ENCODE data around the gene LIN9. TPM values are rescaled to one million over a fixed set of nuclear protein-coding genes. Genes with fewer than 3 reads are reported as not detected.

The LIN9 gene
- total RNA-seq (10 to 100 TPM; 10.0 to 10.7 TPM), polyA plus RNA-seq (3.5 TPM)

- ChIA-PET CTCF (interaction anchor here (1.1 to 1.4 kb wide), 5 partner anchors 14 to 185 kb away, joined by 3 to 8 read pairs (median 4); partner anchors contain the start of gene PARP1), POLR2A (no interaction called here)
- Mint-ChIP-seq H3K36me3 (peaks cover 0 to 7% (median 0%) of the 10 kb centered on the region in 3 donors), H3K4me1 (peaks cover 5 to 21% (median 19%) of the 10 kb centered on the region in 3 donors), H3K9me3 (no peaks in the 10 kb centered on the region), H3K27me3 (peaks cover 2 to 11% of the 10 kb centered on the region in 2 donors), H3K27ac (peak within 1 kb of the TSS in 7 of 8 donors; percentile 74 to 92 (median 87)), H3K4me3 (peak within 1 kb of the TSS; percentile 90 to 98 (median 93))
- Histone ChIP-seq H3K4me1 (ENCODE audit: insufficient read depth, low read length) (peaks cover 5% of the 10 kb centered on the region), H3K36me3 (ENCODE audit: insufficient read depth, low read length) (no peaks in the 10 kb centered on the region), H3K9me3 (ENCODE audit: low read length) (no peaks in the 10 kb centered on the region), H3K27ac (ENCODE audit: low read depth, low read length) (peak within 1 kb of the TSS; percentile 82), H3K4me3 (ENCODE audit: low read length) (peak within 1 kb of the TSS; percentile 92), H3K27me3 (ENCODE audit: insufficient read depth, low read length, poor library complexity, severe bottlenecking) (no peaks in the 10 kb centered on the region)
- peak; percentile 82 to 92 (median 87) for DNase-seq
Measured at GRCh38 chr1:226308723-226309397, at the start of gene LIN9. Gene LIN9 (minus strand): TSS chr1:226309164. CDS start chr1:226309139, 25 bp downstream.

GRCh38 chr1:226357416-226357815, 48.5 kb upstream of the LIN9 start:
- Mint-ChIP-seq H3K4me3 (no peak overlapping the region), H3K9me3 (no peaks in the 10 kb centered on the region), H3K36me3 (peaks cover 3 to 66% (median 14%) of the 10 kb centered on the region in 3 donors), H3K27me3 (no peaks in the 10 kb centered on the region), H3K4me1 (no peaks in the 10 kb centered on the region), H3K27ac (peak overlapping the region in 4 of 8 donors; percentile 32 to 91 (median 47))
- no peak for DNase-seq
- Histone ChIP-seq H3K9me3 (ENCODE audit: low read length) (no peaks in the 10 kb centered on the region), H3K4me1 (ENCODE audit: insufficient read depth, low read length) (no peaks in the 10 kb centered on the region), H3K27me3 (ENCODE audit: insufficient read depth, low read length, poor library complexity, severe bottlenecking) (no peaks in the 10 kb centered on the region), H3K4me3 (ENCODE audit: low read length) (no peak overlapping the region), H3K27ac (ENCODE audit: low read depth, low read length) (no peak overlapping the region), H3K36me3 (ENCODE audit: insufficient read depth, low read length) (peaks cover 14% of the 10 kb centered on the region)
- CTCF ChIA-PET: no interaction called here
- POLR2A ChIA-PET: no interaction called here

GRCh38 chr1:226355669-226356551, 46.9 kb upstream of the LIN9 start:
- Mint-ChIP-seq H3K4me3 (no peak overlapping the region), H3K4me1 (no peaks in the 10 kb centered on the region), H3K27ac (peak overlapping the region in 1 of 8 donors; percentile 35), H3K27me3 (no peaks in the 10 kb centered on the region), H3K36me3 (peaks cover 3 to 51% (median 7%) of the 10 kb centered on the region in 3 donors), H3K9me3 (no peaks in the 10 kb centered on the region)
- Histone ChIP-seq H3K36me3 (ENCODE audit: insufficient read depth, low read length) (peaks cover 4% of the 10 kb centered on the region), H3K27ac (ENCODE audit: low read depth, low read length) (no peak overlapping the region), H3K27me3 (ENCODE audit: insufficient read depth, low read length, poor library complexity, severe bottlenecking) (no peaks in the 10 kb centered on the region), H3K4me3 (ENCODE audit: low read length) (no peak overlapping the region), H3K9me3 (ENCODE audit: low read length) (no peaks in the 10 kb centered on the region), H3K4me1 (ENCODE audit: insufficient read depth, low read length) (no peaks in the 10 kb centered on the region)
- no peak for DNase-seq
- CTCF ChIA-PET: no interaction called here
- POLR2A ChIA-PET: no interaction called here

- no peaks in the 10 kb centered on the region for H3K9me3 ChIP-seq (ENCODE audit: low read length)
- H3K4me3 Mint-ChIP-seq: no peak overlapping the region
- H3K4me1 Mint-ChIP-seq: no peaks in the 10 kb centered on the region
- POLR2A ChIA-PET: no interaction called here
- no peak overlapping the region for H3K27ac ChIP-seq (ENCODE audit: low read depth, low read length)
- H3K4me3 ChIP-seq (ENCODE audit: low read length): no peak overlapping the region
- no peak for DNase-seq
- CTCF ChIA-PET: no interaction called here
- peaks cover 4% of the 10 kb centered on the region for H3K36me3 ChIP-seq (ENCODE audit: insufficient read depth, low read length)
- no peaks in the 10 kb centered on the region for H3K9me3 Mint-ChIP-seq
- no peaks in the 10 kb centered on the region for H3K27me3 ChIP-seq (ENCODE audit: insufficient read depth, low read length, poor library complexity, severe bottlenecking)
- no peaks in the 10 kb centered on the region for H3K27me3 Mint-ChIP-seq
- H3K36me3 Mint-ChIP-seq: peaks cover 2 to 43% (median 3%) of the 10 kb centered on the region in 3 donors
- no peaks in the 10 kb centered on the region for H3K4me1 ChIP-seq (ENCODE audit: insufficient read depth, low read length)
- peak overlapping the region in 1 of 8 donors; percentile 81 for H3K27ac Mint-ChIP-seq
Measured at GRCh38 chr1:226355016-226355415, 46.1 kb upstream of the LIN9 start.

- Mint-ChIP-seq H3K9me3 (no peaks in the 10 kb centered on the region), H3K27ac (peak overlapping the region in 2 of 8 donors; percentile 38 to 69), H3K36me3 (peaks cover 0 to 32% (median under 1%) of the 10 kb centered on the region in 3 donors), H3K27me3 (no peaks in the 10 kb centered on the region), H3K4me3 (no peak overlapping the region), H3K4me1 (no peaks in the 10 kb centered on the region)
- peaks cover 4% of the 10 kb centered on the region for H3K36me3 ChIP-seq (ENCODE audit: insufficient read depth, low read length)
- POLR2A ChIA-PET: interaction anchor here (0.6 kb wide), 1 partner anchor 75 kb away, joined by 6 read pairs; no protein-coding TSS in a partner anchor
- no peak for DNase-seq
- no peaks in the 10 kb centered on the region for H3K27me3 ChIP-seq (ENCODE audit: insufficient read depth, low read length, poor library complexity, severe bottlenecking)
- CTCF ChIA-PET: no interaction called here
- H3K9me3 ChIP-seq (ENCODE audit: low read length): no peaks in the 10 kb centered on the region
- no peaks in the 10 kb centered on the region for H3K4me1 ChIP-seq (ENCODE audit: insufficient read depth, low read length)
- no peak overlapping the region for H3K4me3 ChIP-seq (ENCODE audit: low read length)
- no peak overlapping the region for H3K27ac ChIP-seq (ENCODE audit: low read depth, low read length)
Measured at GRCh38 chr1:226353698-226354525, 44.9 kb upstream of the LIN9 start.

- DNase-seq: no peak
- no peak overlapping the region for H3K27ac Mint-ChIP-seq
- H3K4me3 ChIP-seq (ENCODE audit: low read length): no peak overlapping the region
- no peaks in the 10 kb centered on the region for H3K36me3 ChIP-seq (ENCODE audit: insufficient read depth, low read length)
- ChIA-PET POLR2A (no interaction called here), CTCF (no interaction called here)
- H3K9me3 ChIP-seq (ENCODE audit: low read length): no peaks in the 10 kb centered on the region
- H3K27ac ChIP-seq (ENCODE audit: low read depth, low read length): no peak overlapping the region
- H3K27me3 Mint-ChIP-seq: no peaks in the 10 kb centered on the region
- peaks cover 0 to 12% (median 0%) of the 10 kb centered on the region in 3 donors for H3K36me3 Mint-ChIP-seq
- H3K4me1 ChIP-seq (ENCODE audit: insufficient read depth, low read length): no peaks in the 10 kb centered on the region
- no peaks in the 10 kb centered on the region for H3K27me3 ChIP-seq (ENCODE audit: insufficient read depth, low read length, poor library complexity, severe bottlenecking)
- H3K4me1 Mint-ChIP-seq: no peaks in the 10 kb centered on the region
- no peak overlapping the region for H3K4me3 Mint-ChIP-seq
- H3K9me3 Mint-ChIP-seq: no peaks in the 10 kb centered on the region
Measured at GRCh38 chr1:226351709-226352108, 42.7 kb upstream of the LIN9 start.

GRCh38 chr1:226350519-226350865, 41.5 kb upstream of the LIN9 start:
- Mint-ChIP-seq H3K27me3 (no peaks in the 10 kb centered on the region), H3K36me3 (peaks cover 0 to 3% (median 0%) of the 10 kb centered on the region in 3 donors), H3K4me3 (no peak overlapping the region), H3K9me3 (no peaks in the 10 kb centered on the region), H3K4me1 (no peaks in the 10 kb centered on the region), H3K27ac (no peak overlapping the region)
- no peak for DNase-seq
- ChIA-PET POLR2A (interaction anchor here (0.6 kb wide), 1 partner anchor 1744 kb away, joined by 3 read pairs; no protein-coding TSS in a partner anchor), CTCF (no interaction called here)
- Histone ChIP-seq H3K4me1 (ENCODE audit: insufficient read depth, low read length) (no peaks in the 10 kb centered on the region), H3K4me3 (ENCODE audit: low read length) (no peak overlapping the region), H3K27ac (ENCODE audit: low read depth, low read length) (no peak overlapping the region), H3K27me3 (ENCODE audit: insufficient read depth, low read length, poor library complexity, severe bottlenecking) (no peaks in the 10 kb centered on the region), H3K36me3 (ENCODE audit: insufficient read depth, low read length) (no peaks in the 10 kb centered on the region), H3K9me3 (ENCODE audit: low read length) (no peaks in the 10 kb centered on the region)
